NT2/D1 (cell line): Measurements from ENCODE around the gene MRTFA.

ENCODE experiments used
- SUZ12 ChIP-seq: IDR thresholded peaks from 2 replicates; pipeline ENCODE4 v1.6.1; 2011; ENCODE audit not compliant: insufficient read length, insufficient read depth; ENCODE audit errors: extremely low read depth
- YY1 ChIP-seq: IDR thresholded peaks from 2 replicates; pipeline ENCODE4 v1.6.1; 2011; ENCODE audit not compliant: insufficient read length, insufficient read depth
- ZNF274 ChIP-seq: IDR thresholded peaks from 2 replicates; pipeline ENCODE4 v1.6.1; 2011; ENCODE audit warnings: mild to moderate bottlenecking, low read depth, low read length

GRCh38 chr22:40446203-40446602 lies 190.3 kb downstream of the MRTFA start:
- TF ChIP-seq SUZ12, result no peak
- TF ChIP-seq YY1, result no peak
- TF ChIP-seq ZNF274, result no peak
